HG03097 (cell line): Measurements from ENCODE around the gene COL28A1.
"Not testable (repeated sequence)": the region's sequence is repeated elsewhere in the genome, so short reads cannot be mapped to it uniquely, and the experiment has no call there.

Source experiments
- ATAC-seq: cut with Tn5 transposase; IDR thresholded peaks from one replicate; pipeline ENCODE4 v1.9.1; 2021; ENCODE audit not compliant: unreplicated experiment, low FRiP score

Gene COL28A1

GRCh38 chr7:7422641-7423040 lies 113.0 kb downstream of the COL28A1 start:
- no peak for ATAC-seq

GRCh38 chr7:7421826-7422225 lies 113.8 kb downstream of the COL28A1 start:
- no peak for ATAC-seq

- ATAC-seq: no peak
Observed at GRCh38 chr7:7418997-7419396, 116.7 kb downstream of the COL28A1 start.

- no peak for ATAC-seq
Observed at GRCh38 chr7:7417851-7418250, 117.8 kb downstream of the COL28A1 start.

GRCh38 chr7:7417414-7417813 lies 118.3 kb downstream of the COL28A1 start:
- ATAC-seq: no peak

GRCh38 chr7:7416031-7416858 lies 119.4 kb downstream of the COL28A1 start:
- peak; percentile 53 for ATAC-seq

- no peak for ATAC-seq
Observed at GRCh38 chr7:7414791-7415603, 120.7 kb downstream of the COL28A1 start.

GRCh38 chr7:7408001-7408770 lies 127.5 kb downstream of the COL28A1 start:
- ATAC-seq: no peak

GRCh38 chr7:7405461-7405860 lies 130.2 kb downstream of the COL28A1 start:
- ATAC-seq: no peak

- no peak for ATAC-seq
Observed at GRCh38 chr7:7399707-7400106, 136.0 kb downstream of the COL28A1 start.

GRCh38 chr7:7395785-7396184 lies 139.9 kb downstream of the COL28A1 start:
- ATAC-seq: no peak

- ATAC-seq: not testable (repeated sequence)
Observed at GRCh38 chr7:7388164-7388563, 147.5 kb downstream of the COL28A1 start.

- ATAC-seq: no peak
Observed at GRCh38 chr7:7385421-7385820, 150.3 kb downstream of the COL28A1 start.

GRCh38 chr7:7384228-7384627 lies 151.4 kb downstream of the COL28A1 start:
- no peak for ATAC-seq

- no peak for ATAC-seq
Observed at GRCh38 chr7:7375538-7375937, 160.1 kb downstream of the COL28A1 start.

- no peak for ATAC-seq
Observed at GRCh38 chr7:7370076-7370475, 165.6 kb downstream of the COL28A1 start.

- ATAC-seq: no peak
Observed at GRCh38 chr7:7369134-7369533, 166.5 kb downstream of the COL28A1 start.

- no peak for ATAC-seq
Observed at GRCh38 chr7:7354674-7355073, 181.0 kb downstream of the COL28A1 start.

- ATAC-seq: no peak
Observed at GRCh38 chr7:7352845-7353244, 182.8 kb downstream of the COL28A1 start.

- ATAC-seq: no peak
Observed at GRCh38 chr7:7351832-7352231, 183.8 kb downstream of the COL28A1 start.

GRCh38 chr7:7351156-7351555 lies 184.5 kb downstream of the COL28A1 start:
- ATAC-seq: no peak
